Heart right ventricle (tissue), 16 donors: ENCODE results near the gene GHDC. TPM values are rescaled to one million over a fixed set of nuclear protein-coding genes. Genes with fewer than 3 reads are reported as not detected.

Experiments used
- ATAC-seq, 8 donors: fragments of 200-7000 bp; cut with Tn5 transposase; one replicate each; pipeline ENCODE4 v1.9.1; 2020; ENCODE audit warnings: mild to moderate bottlenecking in 8 of 8, moderate library complexity in 8 of 8, moderate number of reproducible peaks in 1 of 8
- DNase-seq, 2 donors: peaks; one replicate each; pipeline ENCODE4 v3.0.0-alpha.2; 2020
- H3K27ac ChIP-seq, 10 donors: fragments of 200-600 bp; sonication (generic) in 2 of 10; one replicate each; pipeline versions ENCODE4 v1.5.0 to v1.8.0; 2020 to 2022; ENCODE audit warnings: mild to moderate bottlenecking in 3 of 10
- H3K27me3 ChIP-seq, 7 donors: fragments of 200-600 bp; one replicate each; pipeline ENCODE4 v1.8.0; 2021 to 2022; ENCODE audit warnings: mild to moderate bottlenecking in 2 of 7
- H3K36me3 ChIP-seq, 9 donors: fragments of 200-600 bp; sonication (generic) in 1 of 9; one replicate each; pipeline versions ENCODE4 v1.5.0 to v1.8.0; 2020 to 2022; ENCODE audit warnings: mild to moderate bottlenecking in 2 of 9
- H3K4me1 ChIP-seq, 9 donors: fragments of 200-600 bp; sonication (generic) in 1 of 9; one replicate each; pipeline versions ENCODE4 v1.5.0 to v1.8.0; 2020 to 2022; ENCODE audit warnings: mild to moderate bottlenecking in 4 of 9
- H3K4me3 ChIP-seq, 10 donors: fragments of 200-600 bp; sonication (generic) in 2 of 10; one replicate each; pipeline versions ENCODE4 v1.5.0 to v1.8.0; 2020 to 2022; ENCODE audit warnings: mild to moderate bottlenecking in 7 of 10, moderate library complexity in 2 of 10
- H3K9me3 ChIP-seq, 11 donors: fragments of 200-600 bp in 10 of 11; sonication (generic) in 2 of 11; one replicate each; pipeline versions ENCODE4 v1.5.0 to v1.8.0; 2013 to 2022; ENCODE audit warnings: mild to moderate bottlenecking in 2 of 11, control low read depth in 1 of 11, moderate library complexity in 1 of 11
- CTCF ChIP-seq, 9 donors: fragments of 200-600 bp; sonication (generic) in 2 of 9; IDR thresholded peaks; one replicate each; pipeline versions ENCODE4 v1.5.0 to v1.8.0; 2021 to 2022; ENCODE audit warnings: antibody characterized with exemption in 9 of 9, mild to moderate bottlenecking in 5 of 9, moderate library complexity in 1 of 9
- WGBS, 2 donors: extraction: QIAGEN DNeasy Blood & Tissue Kit; methylation state at CpG; one replicate each; pipeline ENCODE4 v1.1.7; 2013; ENCODE audit warnings: inconsistent platforms in 1 of 2; 5-methylcytosine and 5-hydroxymethylcytosine counted together
- intact Hi-C, 10 donors: fragments of 100-400 bp; cut with DNase I; formaldehyde crosslinking; loops; one replicate each; pipeline versions ENCODE4 v1.11.1 to v1.14.2; 2022
- polyA plus RNA-seq, 2 donors: library from polyadenylated mRNA; stranded (reverse); fragments of 200-250 nt; gene quantifications; one replicate each; pipeline ENCODE4 v1.2.3, GENCODE V29; 2013
- total RNA-seq, 10 donors: library from RNA; stranded (reverse); fragmentation: NEBNext Ultra II Directional in 3 of 10; extraction: Animal tissue kit (Norgen Biotek cat#: 25700) in 3 of 10; gene quantifications; one replicate each; pipeline versions ENCODE4 v1.2.1 to v1.2.4, GENCODE V29; 2021 to 2023
- donor health status: Arrhythmogenic right ventricular cardiomyopathy.
- donor health status: ischemic (EF 13 %, LVEDD 7.1; RV severe dilation, severe dysfunction).
- donor health status: healthy with polysubstance abuse.
- donor health status: DM: no; HTN: yes; CAD: no.
- donor health status: DM: no; HTN: no; CAD: no.
- donor health status: ischemic (EF 25% LVEDD 6.9; RV normal size, moderate dysfunction).
- donor health status: ischemic (EF 25% LVEDD 5.7; RV mildly dilated, moderate dysfunction).
- donor health status: healthy.
- donor health status: DM: yes; HTN: yes; CAD: no.
- donor health status: Ischemic cardiomyopathy.
- donor health status: ischemic (EF 35%, LVEDD 5.7; RV mildly dilated, moderate dysfunction).
- donor health status: nonischemic (EF 11% LVEDD 7.7; RV severe dilation, severe dysfunction).
- donor health status: DM: yes; HTN: yes; CAD: no.
- donor health status: PGD.
- donor health status: ischemic (EF 29% LVEDD 5.4; RV normal size, mild dysfunction).
- donor health status: nonischemic (EF 23%, LVEDD 6.1; RV moderate dilation, normal function).

GHDC gene
- total and polyA plus RNA-seq, 12 donors, result 4.6 to 11.5 (median 6.5) TPM

- H3K27me3 ChIP-seq, result peaks cover 0 to 28% (median 17%) of the 10 kb centered on the region in 7 donors
- ATAC-seq, result no peak
- H3K4me1 ChIP-seq, result peaks cover 0 to 55% (median 35%) of the 10 kb centered on the region in 9 donors
- no peak for DNase-seq
- peak overlapping the region; percentile 14 to 54 (median 37) for H3K4me3 ChIP-seq
- WGBS, 2 donors, result 1 to 3% methylated on average over 33 of the region's 33 CpGs
- no peak for TF ChIP-seq CTCF (IDR thresholded peaks at IDR 0.05)
- H3K9me3 ChIP-seq, result no peaks in the 10 kb centered on the region
- H3K27ac ChIP-seq, result no peak overlapping the region
- no peaks in the 10 kb centered on the region for H3K36me3 ChIP-seq
- intact Hi-C loops, result loop anchor here in 7 of 10 donors (2.0 to 10.0 kb wide), 8 partner anchors 48 to 344 kb away; partner anchors contain the start of genes HSPB9 (in 2 of the 7), KAT2A (in 2 of the 7) and NKIRAS2 (in 1 of the 7)
Observed at GRCh38 chr17:42180411-42180921, 13.8 kb downstream of the GHDC start.

- Histone ChIP-seq H3K36me3 (no peaks in the 10 kb centered on the region), H3K27me3 (peaks cover 0 to 28% (median 17%) of the 10 kb centered on the region in 7 donors), H3K27ac (no peak overlapping the region), H3K4me1 (peaks cover 0 to 50% (median 35%) of the 10 kb centered on the region in 9 donors), H3K4me3 (no peak overlapping the region), H3K9me3 (no peaks in the 10 kb centered on the region)
- 8 to 16% methylated on average over 19 to 20 of the region's 20 CpGs for WGBS, 2 donors
- TF ChIP-seq CTCF (IDR thresholded peaks at IDR 0.05), result no peak
- DNase-seq (peak; percentile 31 to 60), ATAC-seq (peak in 4 of 8 donors; percentile 17 to 41 (median 27))
- intact Hi-C loops, result loop anchor here in 7 of 10 donors (2.0 to 10.0 kb wide), 9 partner anchors 48 to 345 kb away; partner anchors contain the start of genes HSPB9 (in 2 of the 7), KAT2A (in 2 of the 7), CNP (in 1 of the 7) and NKIRAS2 (in 1 of the 7)
Observed at GRCh38 chr17:42179911-42180410, 14.3 kb downstream of the GHDC start.

- ATAC-seq (no peak), DNase-seq (no peak)
- 30 to 38% methylated on average over 1 of the region's 1 CpG for WGBS, 2 donors
- no peak overlapping the region for H3K27ac ChIP-seq
- intact Hi-C loops, result loop anchor here in 1 of 10 donors (10.0 kb wide), 1 partner anchor 215 kb away; the partner anchor contains the start of gene CNP
- peaks cover 0 to 28% (median 17%) of the 10 kb centered on the region in 7 donors for H3K27me3 ChIP-seq
- no peaks in the 10 kb centered on the region for H3K36me3 ChIP-seq
- TF ChIP-seq CTCF (IDR thresholded peaks at IDR 0.05), result no peak
- H3K4me3 ChIP-seq, result no peak overlapping the region
- no peaks in the 10 kb centered on the region for H3K9me3 ChIP-seq
- H3K4me1 ChIP-seq, result peaks cover 0 to 44% (median 31%) of the 10 kb centered on the region in 9 donors
Observed at GRCh38 chr17:42179335-42179734, 15.0 kb downstream of the GHDC start.

- Histone ChIP-seq H3K27me3 (peaks cover 0 to 28% (median 17%) of the 10 kb centered on the region in 7 donors), H3K4me3 (no peak overlapping the region), H3K9me3 (no peaks in the 10 kb centered on the region), H3K36me3 (no peaks in the 10 kb centered on the region), H3K4me1 (peaks cover 0 to 40% (median 28%) of the 10 kb centered on the region in 9 donors), H3K27ac (no peak overlapping the region)
- 35 to 38% methylated on average over 14 of the region's 14 CpGs for WGBS, 2 donors
- DNase-seq, result no peak
- intact Hi-C loops, result loop anchor here in 1 of 10 donors (10.0 kb wide), 1 partner anchor 214 kb away; the partner anchor contains the start of gene CNP
- no peak for TF ChIP-seq CTCF (IDR thresholded peaks at IDR 0.05)
- no peak for ATAC-seq
Observed at GRCh38 chr17:42178817-42179216, 15.5 kb downstream of the GHDC start.
